ENCODE measurements around the gene DCANP1. TPM values are rescaled to one million over a fixed set of nuclear protein-coding genes. Genes with fewer than 3 reads are reported as not detected.

DCANP1 gene
- total RNA-seq, 1 experiment from 2014 or later, result not detected

- no peak overlapping the region for H3K4me3 Mint-ChIP-seq
- ChIA-PET CTCF (interaction anchor here (1.0 to 2.9 kb wide), 5 partner anchors 11 to 120 kb away, joined by 4 to 14 read pairs (median 4); no protein-coding TSS in a partner anchor), POLR2A (no interaction called here)
- ATAC-seq (no peak), DNase-seq (ENCODE audit: low spot score) (no peak)
- peaks cover 4% of the 10 kb centered on the region; the same call in 1 of the 2 replicates for H3K27me3 Mint-ChIP-seq (ENCODE audit: low read depth)
- H3K4me1 Mint-ChIP-seq, result peaks cover 9% of the 10 kb centered on the region
- H3K36me3 Mint-ChIP-seq, result no peaks in the 10 kb centered on the region
- TF ChIP-seq GABPB1 (CRISPR knock-in tag; IDR thresholded peaks at IDR 0.05) (no peak), ARID4B (CRISPR knock-in tag; IDR thresholded peaks at IDR 0.05; ENCODE audit: borderline replicate concordance) (no peak), AR (CRISPR knock-in tag; IDR thresholded peaks at IDR 0.05) (no peak), IRF2 (CRISPR knock-in tag; IDR thresholded peaks at IDR 0.05; ENCODE audit: borderline replicate concordance, low read depth) (no peak), HMGA2 (CRISPR knock-in tag; IDR thresholded peaks at IDR 0.05) (no peak), FOXK1 (CRISPR knock-in tag; IDR thresholded peaks at IDR 0.05) (no peak), USF1 (CRISPR knock-in tag; IDR thresholded peaks at IDR 0.05) (no peak), ZNF425 (CRISPR knock-in tag; conservative IDR thresholded peaks at IDR 0.05) (no peak), ZNF281 (CRISPR knock-in tag; IDR thresholded peaks at IDR 0.05) (no peak), CDX4 (CRISPR knock-in tag; IDR thresholded peaks at IDR 0.05; ENCODE audit: borderline replicate concordance) (no peak), NR3C1 (CRISPR knock-in tag; conservative IDR thresholded peaks at IDR 0.05; ENCODE audit: low read depth) (no peak), GTF2I (CRISPR knock-in tag; conservative IDR thresholded peaks at IDR 0.05) (no peak), FOXP1 (CRISPR knock-in tag; IDR thresholded peaks at IDR 0.05; ENCODE audit: borderline replicate concordance) (no peak), HMGXB4 (CRISPR knock-in tag; IDR thresholded peaks at IDR 0.05) (no peak), JUN (CRISPR knock-in tag; IDR thresholded peaks at IDR 0.05) (no peak), ZNF423 (CRISPR knock-in tag; IDR thresholded peaks at IDR 0.05) (no peak), USF2 (CRISPR knock-in tag; IDR thresholded peaks at IDR 0.05) (no peak)
- no peak overlapping the region for H3K27ac Mint-ChIP-seq
- no peaks in the 10 kb centered on the region for H3K9me3 Mint-ChIP-seq
Observed at GRCh38 chr5:135446615-135447014, 533 bp downstream of the DCANP1 start.

All from WTC11 (cell line).